Esophagus squamous epithelium (tissue), 5 donors: ENCODE results near the gene VKORC1. TPM values are rescaled to one million over a fixed set of nuclear protein-coding genes. Genes with fewer than 3 reads are reported as not detected.

Source experiments
- DNase-seq: peaks from one replicate; lab custom pipeline; 2025; lab: John Stamatoyannopoulos, UW
- H3K27ac ChIP-seq, 4 donors: fragments of 200-600 bp; sonication (generic); one replicate each; pipeline ENCODE4 v1.5.1; 2016 to 2019; ENCODE audit warnings: mild to moderate bottlenecking in 1 of 4
- H3K27me3 ChIP-seq, 4 donors: fragments of 200-600 bp; sonication (generic); 1 replicate in 3 of 4; 2 replicates in 1 of 4; pipeline versions ENCODE4 v1.5.1 to v1.6.0; 2017 to 2021; ENCODE audit warnings: antibody characterized with exemption in 1 of 4
- H3K36me3 ChIP-seq, 3 donors: fragments of 200-600 bp; sonication (generic); one replicate each; pipeline ENCODE4 v1.5.1; 2016 to 2019
- H3K4me1 ChIP-seq, 3 donors: fragments of 200-600 bp; sonication (generic); one replicate each; pipeline ENCODE4 v1.5.1; 2017 to 2019
- H3K4me3 ChIP-seq, 4 donors: fragments of 200-600 bp; sonication (generic); 1 replicate in 3 of 4; 2 replicates in 1 of 4; pipeline ENCODE4 v1.5.1; 2016 to 2019; ENCODE audit warnings: mild to moderate bottlenecking in 2 of 4, moderate library complexity in 1 of 4
- H3K9me3 ChIP-seq, 3 donors: fragments of 200-600 bp; sonication (generic); one replicate each; pipeline ENCODE4 v1.5.1; 2016 to 2019
- POLR2A ChIP-seq, 4 donors: fragments of 450-650 bp; IDR thresholded peaks; one replicate each; pipeline ENCODE4 v1.6.1; 2017; ENCODE audit warnings: antibody characterized with exemption in 4 of 4, mild to moderate bottlenecking in 4 of 4, moderate library complexity in 3 of 4
- WGBS, 2 donors: methylation state at CpG; one replicate each; pipeline ENCODE4 v1.1.5; 2018; 5-methylcytosine and 5-hydroxymethylcytosine counted together
- intact Hi-C: fragments of 100-400 bp; cut with DNase I; formaldehyde crosslinking; loops from one replicate; pipeline ENCODE4 v1.15.0; 2022
- total RNA-seq, 4 donors: library from RNA; depleted of rRNA; stranded (reverse); fragments of >200 nt; gene quantifications; one replicate each; pipeline ENCODE4 v1.1.0, GENCODE V29; 2016
- TF ChIP-seq, protein P1 (sequence below), 6 experiments: fragments of 450-650 bp in 4 of 6; fragments of 200-600 bp in 2 of 6; sonication (generic) in 2 of 6; IDR thresholded peaks; one replicate each; pipeline ENCODE4 v1.5.1; 2016 to 2019; ENCODE audit warnings: antibody characterized with exemption in 6 of 6, mild to moderate bottlenecking in 4 of 6, moderate library complexity in 4 of 6
- donor health status: DM: yes; HTN: yes; CAD: no.

The VKORC1 gene
- total RNA-seq, 4 donors from 2014 or later, result 27.6 to 56.6 (median 44.0) TPM

GRCh38 chr16:31084584-31085302 lies 9.9 kb downstream of the VKORC1 start:
- intact Hi-C loops, result no loop called here
- DNase-seq, result no peak
- TF ChIP-seq, protein P1, sequence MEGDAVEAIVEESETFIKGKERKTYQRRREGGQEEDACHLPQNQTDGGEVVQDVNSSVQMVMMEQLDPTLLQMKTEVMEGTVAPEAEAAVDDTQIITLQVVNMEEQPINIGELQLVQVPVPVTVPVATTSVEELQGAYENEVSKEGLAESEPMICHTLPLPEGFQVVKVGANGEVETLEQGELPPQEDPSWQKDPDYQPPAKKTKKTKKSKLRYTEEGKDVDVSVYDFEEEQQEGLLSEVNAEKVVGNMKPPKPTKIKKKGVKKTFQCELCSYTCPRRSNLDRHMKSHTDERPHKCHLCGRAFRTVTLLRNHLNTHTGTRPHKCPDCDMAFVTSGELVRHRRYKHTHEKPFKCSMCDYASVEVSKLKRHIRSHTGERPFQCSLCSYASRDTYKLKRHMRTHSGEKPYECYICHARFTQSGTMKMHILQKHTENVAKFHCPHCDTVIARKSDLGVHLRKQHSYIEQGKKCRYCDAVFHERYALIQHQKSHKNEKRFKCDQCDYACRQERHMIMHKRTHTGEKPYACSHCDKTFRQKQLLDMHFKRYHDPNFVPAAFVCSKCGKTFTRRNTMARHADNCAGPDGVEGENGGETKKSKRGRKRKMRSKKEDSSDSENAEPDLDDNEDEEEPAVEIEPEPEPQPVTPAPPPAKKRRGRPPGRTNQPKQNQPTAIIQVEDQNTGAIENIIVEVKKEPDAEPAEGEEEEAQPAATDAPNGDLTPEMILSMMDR (IDR thresholded peaks at IDR 0.05), result no peak
- no peak for TF ChIP-seq POLR2A (IDR thresholded peaks at IDR 0.05)
- H3K27me3 ChIP-seq, result no peaks in the 10 kb centered on the region
- peaks cover 8 to 97% (median 25%) of the 10 kb centered on the region in 3 donors for H3K36me3 ChIP-seq
- no peak overlapping the region for H3K27ac ChIP-seq
- H3K9me3 ChIP-seq, result no peaks in the 10 kb centered on the region
- WGBS, 2 donors, result 100% methylated on average over 2 of the region's 16 CpGs; no CpG with 5 or more reads in 1 of the 2 donors
- H3K4me1 ChIP-seq, result peaks cover 0 to 16% (median 2%) of the 10 kb centered on the region in 3 donors
- no peak overlapping the region for H3K4me3 ChIP-seq

GRCh38 chr16:31083981-31084380 lies 10.6 kb downstream of the VKORC1 start:
- TF ChIP-seq, protein P1 (IDR thresholded peaks at IDR 0.05), result no peak
- no peak for TF ChIP-seq POLR2A (IDR thresholded peaks at IDR 0.05)
- intact Hi-C loops, result no loop called here
- H3K27me3 ChIP-seq, result no peaks in the 10 kb centered on the region
- no peak for DNase-seq
- H3K9me3 ChIP-seq, result no peaks in the 10 kb centered on the region
- H3K36me3 ChIP-seq, result peaks cover 9 to 97% (median 32%) of the 10 kb centered on the region in 3 donors
- H3K27ac ChIP-seq, result no peak overlapping the region
- peaks cover 0 to 16% (median 2%) of the 10 kb centered on the region in 3 donors for H3K4me1 ChIP-seq
- WGBS, 2 donors, result 81 to 94% methylated on average over 5 to 11 of the region's 13 CpGs
- no peak overlapping the region for H3K4me3 ChIP-seq

DNA sequence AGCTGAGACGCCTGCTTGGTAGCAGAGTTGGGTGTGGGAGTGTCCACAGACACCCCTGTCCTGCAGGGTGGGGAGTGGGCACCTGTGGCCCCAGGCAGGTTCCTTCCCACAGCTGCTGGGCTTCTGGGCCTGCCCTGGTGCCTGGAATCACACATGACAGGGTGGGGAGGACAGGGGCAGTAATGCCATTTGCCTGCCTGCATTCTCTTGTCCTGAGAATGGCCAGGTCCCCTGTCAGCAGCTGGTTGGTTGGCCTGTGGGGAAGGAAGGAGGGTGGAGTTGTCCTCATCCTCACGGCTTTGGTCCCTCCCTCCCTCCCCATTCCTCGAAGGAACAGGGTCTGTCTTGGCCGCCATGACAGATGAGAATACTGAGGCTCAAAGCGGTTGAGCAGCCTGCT lies 11.0 kb downstream of the VKORC1 start:
- no peak for TF ChIP-seq POLR2A (IDR thresholded peaks at IDR 0.05)
- TF ChIP-seq, protein P1 (IDR thresholded peaks at IDR 0.05), result no peak
- Histone ChIP-seq H3K27me3 (no peaks in the 10 kb centered on the region), H3K9me3 (no peaks in the 10 kb centered on the region), H3K4me3 (no peak overlapping the region), H3K36me3 (peaks cover 14 to 97% (median 37%) of the 10 kb centered on the region in 3 donors), H3K27ac (no peak overlapping the region), H3K4me1 (peaks cover 0 to 16% (median 2%) of the 10 kb centered on the region in 3 donors)
- 40 to 82% methylated on average over 2 of the region's 5 CpGs for WGBS, 2 donors
- DNase-seq, result no peak
- intact Hi-C loops, result no loop called here

GRCh38 chr16:31083081-31083480 lies 11.5 kb downstream of the VKORC1 start:
- Histone ChIP-seq H3K4me1 (peaks cover 0 to 16% (median 2%) of the 10 kb centered on the region in 3 donors), H3K27ac (no peak overlapping the region), H3K27me3 (no peaks in the 10 kb centered on the region), H3K9me3 (no peaks in the 10 kb centered on the region), H3K4me3 (no peak overlapping the region), H3K36me3 (peaks cover 18 to 98% (median 40%) of the 10 kb centered on the region in 3 donors)
- 59 to 71% methylated on average over 4 of the region's 9 CpGs for WGBS, 2 donors
- TF ChIP-seq, protein P1 (IDR thresholded peaks at IDR 0.05), result no peak
- TF ChIP-seq POLR2A (IDR thresholded peaks at IDR 0.05), result no peak
- intact Hi-C loops, result no loop called here
- DNase-seq, result no peak

- intact Hi-C loops, result no loop called here
- 60 to 74% methylated on average over 1 to 6 of the region's 14 CpGs for WGBS, 2 donors
- H3K9me3 ChIP-seq, result no peaks in the 10 kb centered on the region
- DNase-seq, result no peak
- TF ChIP-seq, protein P1 (IDR thresholded peaks at IDR 0.05), result no peak
- no peak for TF ChIP-seq POLR2A (IDR thresholded peaks at IDR 0.05)
- peaks cover 0 to 16% (median 2%) of the 10 kb centered on the region in 3 donors for H3K4me1 ChIP-seq
- peaks cover 23 to 98% (median 46%) of the 10 kb centered on the region in 3 donors for H3K36me3 ChIP-seq
- no peaks in the 10 kb centered on the region for H3K27me3 ChIP-seq
- H3K27ac ChIP-seq, result no peak overlapping the region
- no peak overlapping the region for H3K4me3 ChIP-seq
These were observed 12.1 kb downstream of the VKORC1 start for GRCh38 chr16:31082368-31083045.
